ENCODE results near the gene SOX4.

The SOX4 gene

DNA sequence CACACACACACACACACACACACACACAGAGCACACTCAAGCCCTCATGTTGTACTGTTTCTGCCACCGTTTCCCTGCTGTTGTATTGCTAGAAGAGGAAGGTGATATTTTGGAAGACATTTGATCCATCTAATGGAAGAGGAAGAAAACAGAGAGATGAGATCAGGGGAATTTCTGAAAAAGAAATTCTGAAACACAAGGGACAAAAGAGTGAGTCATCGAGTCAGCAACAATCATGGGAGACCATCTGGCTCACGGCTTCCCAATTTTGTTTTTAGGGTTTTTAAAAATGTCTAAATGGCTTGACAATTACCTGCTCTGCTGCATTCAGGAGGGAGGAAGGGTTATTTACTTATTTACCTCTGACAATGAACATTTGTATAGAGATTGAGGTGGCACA is 22.0 kb downstream of the SOX4 start:
- no peak for DNase-seq

- no peak for DNase-seq
Measured at GRCh38 chr6:21616005-21616404, 22.5 kb downstream of the SOX4 start.

- no peak for DNase-seq
Measured at GRCh38 chr6:21625642-21626041, 32.1 kb downstream of the SOX4 start.

GRCh38 chr6:21626756-21627155 is 33.2 kb downstream of the SOX4 start:
- no peak for DNase-seq

- no peak for DNase-seq
Measured at GRCh38 chr6:21628160-21628559, 34.6 kb downstream of the SOX4 start.

GRCh38 chr6:21633511-21634109 is 40.1 kb downstream of the SOX4 start:
- no peak for DNase-seq

GRCh38 chr6:21634582-21634981 is 41.0 kb downstream of the SOX4 start:
- no peak for DNase-seq

GRCh38 chr6:21636876-21637275 is 43.3 kb downstream of the SOX4 start:
- no peak for DNase-seq

DNA sequence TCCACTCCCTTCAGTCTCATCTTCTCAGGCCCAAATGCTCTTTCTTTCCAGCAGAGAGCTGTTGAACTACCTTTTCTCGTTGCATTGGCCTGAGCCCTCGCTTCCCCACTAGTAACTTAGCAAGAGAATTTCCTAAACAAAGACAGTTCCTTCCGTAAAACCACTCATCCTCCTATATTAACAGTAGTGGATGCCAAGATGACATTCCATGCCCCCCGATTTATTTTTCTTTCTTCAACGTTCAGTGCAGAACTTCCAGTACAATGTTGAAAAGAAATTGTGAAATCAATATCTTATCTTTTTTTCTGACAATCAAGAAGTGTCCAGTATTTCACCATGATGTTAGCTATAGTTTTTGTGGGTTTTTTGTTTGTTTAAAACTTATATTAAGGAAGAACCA is 45.8 kb downstream of the SOX4 start:
- no peak for DNase-seq

Measured in NCI-H510A (cell line).